Right kidney (tissue), 9 donors: Measurements from ENCODE around the gene RMDN2.

Experiments used
- DNase-seq: peaks from one replicate; pipeline ENCODE4 v3.0.0-alpha.2; 2016
- long read RNA-seq, 8 donors: transcript quantifications; one replicate each; lab custom pipeline, GENCODE V29; 2026

Gene RMDN2
- long read RNA-seq, donor 1, partial matches to known transcripts, result 0 of 3 reads
- long read RNA-seq, donor 1, other reads (novel, unspliced or antisense), result 0 of 3 reads
- long read RNA-seq, donor 2, result 0 reads
- long read RNA-seq, donor 3, partial matches to known transcripts, result 17 of 17 reads
- long read RNA-seq, donor 3, other reads (novel, unspliced or antisense), result 0 of 17 reads
- long read RNA-seq, donor 4, result 0 reads
- long read RNA-seq, donor 5, partial matches to known transcripts, result 15 of 31 reads
- long read RNA-seq, donor 5, other reads (novel, unspliced or antisense), result 14 of 31 reads
- long read RNA-seq, donor 6, result 0 reads
- long read RNA-seq, donor 7, partial matches to known transcripts, result 0 of 2 reads
- long read RNA-seq, donor 7, other reads (novel, unspliced or antisense), result 0 of 2 reads
- long read RNA-seq, donor 8, partial matches to known transcripts, result 0 of 1 reads
- long read RNA-seq, donor 8, other reads (novel, unspliced or antisense), result 0 of 1 reads

DNA sequence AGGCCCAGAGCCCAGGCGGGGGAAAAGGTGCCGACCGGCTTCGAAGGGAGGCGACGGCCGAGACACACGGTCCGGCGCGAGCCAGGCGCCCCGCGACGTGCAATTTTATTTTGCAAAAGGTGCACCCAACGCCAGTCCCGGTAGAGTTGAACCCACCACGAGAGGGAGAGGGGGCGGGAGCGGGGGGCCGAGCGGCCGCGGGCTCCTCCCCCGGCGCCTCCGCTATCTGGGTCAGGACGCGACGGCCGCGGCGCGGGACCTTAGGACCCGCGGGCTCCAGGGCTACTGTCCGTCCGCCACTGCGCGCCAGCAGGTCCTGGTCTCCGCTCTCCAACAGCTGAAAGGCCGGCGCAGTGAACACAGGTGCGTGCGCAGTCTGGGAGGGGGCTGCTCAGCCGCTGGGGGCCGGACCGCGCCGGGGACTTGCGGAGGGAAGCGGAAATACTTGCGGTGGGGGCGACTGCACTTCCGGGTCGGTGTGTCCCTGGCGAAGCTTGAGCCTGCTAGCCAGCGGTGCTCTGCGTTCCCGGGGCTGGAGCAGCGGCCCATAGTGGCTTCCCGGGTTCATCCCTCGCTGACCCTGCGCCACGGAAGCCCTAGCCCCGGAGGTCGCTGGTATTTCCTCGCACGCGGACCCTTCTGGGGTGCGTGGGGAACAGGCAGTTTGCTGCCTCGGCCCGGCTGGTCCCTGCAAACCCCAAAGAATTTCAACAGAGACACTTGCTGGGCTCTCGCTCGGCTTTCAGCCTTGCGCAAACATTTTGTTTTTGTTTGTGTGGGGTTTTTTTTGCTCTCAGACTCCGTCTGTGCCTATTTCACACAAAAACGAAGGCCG lies at the start of gene RMDN2:
Gene RMDN2, plus strand, starts transcription at position 225 of the 835 bp plus-strand sequence. CDS start 3,991 bp downstream, outside the sequence.
- peak; percentile 97 for DNase-seq

GRCh38 chr2:37875403-37875906 lies 49.6 kb upstream of the RMDN2 start:
- peak; percentile 50 for DNase-seq

DNA sequence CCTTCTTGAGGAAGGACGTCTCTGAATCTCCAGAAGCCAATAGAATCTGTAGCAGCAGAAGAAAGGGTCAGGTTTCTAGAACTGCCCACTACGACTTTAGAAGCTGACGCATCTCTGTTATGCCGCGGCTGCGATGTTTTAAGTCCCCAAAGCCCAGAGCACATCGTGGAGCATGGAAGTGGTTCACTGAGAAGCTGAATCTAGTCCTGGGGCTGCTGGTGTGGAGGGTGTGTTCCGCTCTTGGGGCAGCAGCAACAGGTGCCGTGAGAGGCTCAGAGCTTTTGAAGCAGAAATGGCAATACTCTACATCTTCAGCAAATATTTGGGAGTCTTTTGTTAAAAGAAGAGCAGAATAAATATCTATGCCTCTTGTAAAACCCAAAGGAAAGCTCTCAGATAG lies 48.9 kb upstream of the RMDN2 start:
- DNase-seq, result no peak

- DNase-seq, result no peak
These were observed 47.4 kb upstream of the RMDN2 start for GRCh38 chr2:37877457-37878315.

GRCh38 chr2:37878536-37878935 lies 46.6 kb upstream of the RMDN2 start:
- DNase-seq, result no peak

- DNase-seq, result no peak
These were observed 44.5 kb upstream of the RMDN2 start for GRCh38 chr2:37880551-37880950.

DNA sequence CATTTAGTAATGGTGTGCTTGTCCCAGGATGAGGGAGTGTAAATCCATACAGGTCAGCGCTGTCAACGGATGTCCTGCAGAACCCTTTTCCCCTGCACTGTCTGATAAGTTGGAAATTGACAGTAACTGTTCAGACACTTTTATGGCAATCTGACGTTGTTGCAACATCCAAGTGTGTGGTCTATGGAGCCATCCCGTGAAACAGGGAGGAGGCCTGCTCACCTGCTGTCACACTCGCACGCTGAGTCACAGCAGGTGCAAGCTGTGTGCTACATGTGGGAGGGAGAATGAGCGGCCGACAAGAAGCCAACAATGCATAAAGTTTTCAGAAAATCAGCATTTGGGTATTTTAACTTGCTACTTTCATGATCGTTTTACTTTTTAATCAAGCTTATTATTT lies 43.7 kb upstream of the RMDN2 start:
- DNase-seq, result no peak

DNA sequence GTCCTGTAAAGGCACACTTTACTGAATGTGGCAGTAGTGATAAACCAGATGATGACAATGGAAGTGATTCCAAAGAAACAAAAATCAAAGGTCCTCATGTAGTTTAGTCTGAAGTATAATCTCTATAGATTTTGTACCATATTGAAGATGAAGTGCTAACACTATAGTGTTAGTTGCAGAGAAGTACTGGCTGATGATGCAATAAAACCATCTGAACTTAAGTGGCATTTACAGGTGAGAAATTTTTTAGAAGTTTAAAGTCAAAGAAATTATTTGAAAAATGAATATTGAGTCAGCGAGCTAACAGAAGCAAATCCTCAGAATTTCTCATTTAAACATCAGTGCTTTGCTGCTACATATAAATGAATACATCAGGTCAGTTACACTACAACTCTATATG lies 43.1 kb upstream of the RMDN2 start:
- no peak for DNase-seq

- DNase-seq, result no peak
These were observed 41.6 kb upstream of the RMDN2 start for GRCh38 chr2:37883518-37883917.

DNA sequence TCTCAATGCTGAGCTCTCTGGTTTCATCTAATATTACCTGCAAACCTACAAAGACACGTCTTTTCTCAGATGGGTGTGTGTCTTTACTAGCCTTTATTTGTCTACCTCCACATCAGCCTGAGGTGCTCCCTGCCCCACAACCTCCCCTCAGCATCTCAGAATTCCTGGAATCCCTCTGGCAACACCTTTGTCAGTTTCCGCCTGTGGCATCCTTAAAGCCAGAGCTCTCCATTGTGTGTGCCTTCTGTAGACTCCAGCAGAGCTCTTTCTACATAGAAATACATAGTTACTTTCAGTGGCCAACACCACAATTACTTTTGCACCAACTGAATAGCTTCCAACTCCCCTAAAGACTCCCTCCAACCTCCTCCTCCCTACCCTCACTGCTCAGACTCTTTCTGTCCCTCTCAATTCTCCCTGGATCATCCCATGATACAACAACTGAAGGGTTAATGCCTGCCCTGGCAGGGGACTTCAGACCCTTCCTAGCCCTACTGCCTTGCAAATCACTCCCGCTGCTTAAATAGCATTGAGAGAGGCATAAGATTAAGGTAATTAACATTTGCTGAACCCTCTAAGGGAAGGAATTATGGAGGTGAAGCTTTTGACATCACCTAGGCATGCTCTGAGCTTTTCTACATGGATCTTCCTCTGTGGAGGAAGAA lies 39.6 kb upstream of the RMDN2 start:
- no peak for DNase-seq

DNA sequence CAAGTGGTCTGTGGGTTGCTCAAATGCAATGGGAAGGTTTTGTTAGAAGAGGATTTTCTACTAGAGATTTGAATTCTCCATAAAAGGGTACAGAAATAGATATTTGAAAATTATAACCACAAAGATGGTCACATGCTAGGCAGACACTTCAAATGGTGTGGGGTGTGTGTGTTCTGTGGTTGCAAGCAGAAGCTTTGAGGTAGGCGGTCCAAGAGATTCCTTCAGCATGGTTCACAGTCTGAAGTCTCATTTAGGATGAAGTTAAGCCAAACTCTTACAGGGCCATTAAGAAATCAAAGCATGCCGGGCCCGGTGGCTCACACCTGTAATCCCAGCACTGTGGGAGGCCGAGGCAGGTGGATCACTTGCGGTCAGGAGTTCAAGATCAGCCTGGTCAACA lies 38.3 kb upstream of the RMDN2 start:
- DNase-seq, result no peak

GRCh38 chr2:37887286-37887685 lies 37.8 kb upstream of the RMDN2 start:
- DNase-seq, result no peak

DNA sequence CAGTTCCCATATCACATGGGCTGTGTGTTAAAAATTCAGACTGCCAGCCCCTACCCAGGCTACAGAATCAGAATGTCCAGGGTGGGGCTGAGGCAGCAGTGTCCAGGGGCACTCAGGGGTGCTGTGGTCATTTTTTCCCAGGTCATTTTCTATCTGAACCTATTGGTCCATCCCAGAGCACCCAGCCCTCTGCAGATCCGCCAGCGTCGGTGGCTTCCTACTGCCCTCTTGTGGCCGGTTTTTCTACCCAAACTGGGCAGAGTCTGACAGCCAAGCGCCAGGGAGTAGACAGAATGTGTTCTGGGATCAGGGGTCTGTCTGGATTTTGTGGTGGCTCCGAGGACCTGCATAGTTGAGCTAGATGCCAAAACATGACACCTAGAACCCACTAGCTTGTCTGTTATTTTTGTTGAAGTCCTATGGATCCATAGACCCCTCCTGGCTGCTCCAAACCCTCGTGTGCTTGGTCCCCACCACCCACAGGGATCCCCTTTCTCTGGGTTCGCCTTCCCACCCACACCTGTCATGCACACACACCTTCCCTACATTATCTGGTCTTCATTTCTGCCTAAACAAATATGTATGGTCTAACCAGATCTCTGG lies 34.1 kb upstream of the RMDN2 start:
- DNase-seq, result peak; percentile 45

DNA sequence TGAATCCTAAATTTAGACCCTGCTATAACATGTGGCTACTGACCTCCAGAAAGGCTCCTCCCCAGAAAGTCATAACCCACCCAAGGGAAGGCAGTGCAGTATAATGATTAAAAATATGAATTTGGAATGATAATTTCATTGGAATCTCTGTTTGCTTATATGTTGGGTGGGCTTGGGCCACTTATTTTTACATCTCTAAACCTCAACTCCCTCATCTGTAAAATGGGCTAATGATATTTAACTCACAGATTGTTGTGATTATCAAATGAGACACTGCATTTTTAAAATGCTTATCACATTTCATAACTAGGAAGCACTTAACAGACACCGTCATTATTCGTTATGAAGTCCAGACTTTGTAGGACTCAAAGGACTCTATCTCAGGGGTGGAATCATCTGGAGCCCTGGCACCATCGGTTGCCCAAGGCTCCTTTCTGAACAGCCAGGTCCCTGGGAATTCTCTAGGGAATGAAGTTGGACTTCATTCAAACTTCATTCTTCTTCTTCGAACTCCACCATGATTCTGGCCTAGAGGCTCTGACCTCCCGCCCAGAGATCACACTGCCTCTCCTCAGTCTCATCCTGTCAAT lies 33.1 kb upstream of the RMDN2 start:
- DNase-seq, result no peak

GRCh38 chr2:37892436-37893114 lies 32.5 kb upstream of the RMDN2 start:
- DNase-seq, result no peak

- no peak for DNase-seq
These were observed 31.8 kb upstream of the RMDN2 start for GRCh38 chr2:37893327-37893726.

- no peak for DNase-seq
These were observed 31.0 kb upstream of the RMDN2 start for GRCh38 chr2:37894047-37894446.

DNA sequence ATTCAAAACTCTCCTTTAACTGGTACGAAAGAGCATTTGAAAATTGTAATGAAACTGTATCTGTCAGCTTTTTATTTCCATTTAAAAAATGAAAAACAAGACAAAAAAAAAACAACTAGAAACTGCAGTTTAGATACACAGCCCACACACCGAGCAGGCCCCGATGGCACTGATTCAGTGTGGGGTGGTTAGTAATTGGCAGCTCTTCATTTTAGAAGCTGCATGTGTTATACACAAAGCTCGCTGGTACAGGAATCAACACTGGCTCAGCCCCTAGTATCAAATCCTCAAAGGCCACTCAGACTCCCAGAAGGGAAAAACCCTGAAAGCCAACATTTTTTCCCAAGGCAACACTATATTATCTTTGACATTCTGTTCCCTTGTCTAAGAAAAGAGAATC lies 30.5 kb upstream of the RMDN2 start:
- DNase-seq, result no peak

DNA sequence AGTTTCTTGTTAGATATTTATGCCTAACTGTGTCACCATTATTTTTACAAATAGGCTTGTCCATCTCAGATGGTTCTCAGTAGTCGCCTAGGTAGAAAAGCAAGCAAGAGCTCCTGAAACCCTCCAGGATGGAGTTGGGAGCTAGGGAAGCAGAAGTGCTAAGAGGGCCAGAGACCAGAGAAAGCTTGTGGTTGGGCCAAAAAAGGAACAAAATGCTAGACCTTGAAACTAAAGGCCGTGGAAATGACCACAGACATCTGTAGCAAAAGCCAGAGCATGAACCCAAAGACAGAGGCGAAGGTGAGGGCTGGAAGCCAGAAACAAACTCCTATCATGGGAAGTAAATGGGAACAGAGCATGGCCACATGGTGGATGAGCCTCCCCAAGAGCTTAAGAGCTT lies 29.9 kb upstream of the RMDN2 start:
- DNase-seq, result no peak

DNA sequence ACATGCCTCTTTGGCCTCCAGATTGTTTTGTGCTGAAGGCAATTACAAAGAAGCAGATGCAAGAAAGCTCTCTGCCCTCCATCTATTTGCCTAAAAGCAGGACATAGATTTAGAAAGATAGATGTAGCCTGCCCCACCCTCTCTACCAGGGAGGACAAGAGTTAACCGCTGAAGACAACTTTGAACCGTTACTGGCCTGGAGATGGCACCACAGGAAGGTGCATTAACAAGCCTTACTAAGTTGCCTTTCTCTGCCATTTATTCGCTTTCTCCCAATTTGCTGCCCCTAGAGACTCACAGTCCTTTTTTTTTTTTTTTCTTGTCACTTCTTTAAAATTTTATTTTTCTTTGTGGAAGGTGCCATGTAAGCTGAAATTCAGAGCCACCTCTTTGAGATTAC lies 28.8 kb upstream of the RMDN2 start:
- DNase-seq, result no peak
